ENCODE data around the gene IL18R1. TPM values are rescaled to one million over a fixed set of nuclear protein-coding genes. Genes with fewer than 3 reads are reported as not detected.

Gene IL18R1
- total RNA-seq, 1 experiment from 2014 or later, result 0.08 TPM

DNA sequence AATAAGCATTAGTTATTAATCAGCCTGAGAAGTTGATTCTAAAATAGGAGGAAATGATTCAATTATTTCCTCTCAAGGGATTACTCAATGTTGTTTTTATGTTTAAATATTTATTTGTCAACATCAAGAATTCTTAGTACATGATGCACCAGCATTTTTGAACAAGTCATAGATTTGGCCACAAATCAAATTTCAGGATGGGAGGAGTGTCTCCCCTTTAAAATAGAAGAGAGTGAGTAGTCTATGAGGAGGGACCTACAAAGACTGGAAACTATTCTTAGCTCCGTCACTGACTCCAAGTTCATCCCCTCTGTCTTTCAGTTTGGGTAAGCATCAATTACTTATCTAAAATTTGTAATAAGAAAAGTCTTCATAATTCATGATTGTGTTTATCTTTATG lies 18.6 kb upstream of the IL18R1 start:
- H3K4me1 ChIP-seq (ENCODE audit: control insufficient read depth, insufficient read depth, low read length), result no peaks in the 10 kb centered on the region
- peak overlapping the region in 1 of 2 experiments; percentile 14; a peak in 1 of 4 replicates for H3K4me3 ChIP-seq (ENCODE audit: low read depth in 2 of 2, low read length in 2 of 2)
- TF ChIP-seq SIN3A (IDR thresholded peaks at IDR 0.05; ENCODE audit: borderline replicate concordance, insufficient read depth, low read depth, low read length), result no peak
- no peak for TF ChIP-seq POLR2AphosphoS5 (IDR thresholded peaks at IDR 0.05; ENCODE audit: low read depth, low read length)
- TF ChIP-seq, protein P1, sequence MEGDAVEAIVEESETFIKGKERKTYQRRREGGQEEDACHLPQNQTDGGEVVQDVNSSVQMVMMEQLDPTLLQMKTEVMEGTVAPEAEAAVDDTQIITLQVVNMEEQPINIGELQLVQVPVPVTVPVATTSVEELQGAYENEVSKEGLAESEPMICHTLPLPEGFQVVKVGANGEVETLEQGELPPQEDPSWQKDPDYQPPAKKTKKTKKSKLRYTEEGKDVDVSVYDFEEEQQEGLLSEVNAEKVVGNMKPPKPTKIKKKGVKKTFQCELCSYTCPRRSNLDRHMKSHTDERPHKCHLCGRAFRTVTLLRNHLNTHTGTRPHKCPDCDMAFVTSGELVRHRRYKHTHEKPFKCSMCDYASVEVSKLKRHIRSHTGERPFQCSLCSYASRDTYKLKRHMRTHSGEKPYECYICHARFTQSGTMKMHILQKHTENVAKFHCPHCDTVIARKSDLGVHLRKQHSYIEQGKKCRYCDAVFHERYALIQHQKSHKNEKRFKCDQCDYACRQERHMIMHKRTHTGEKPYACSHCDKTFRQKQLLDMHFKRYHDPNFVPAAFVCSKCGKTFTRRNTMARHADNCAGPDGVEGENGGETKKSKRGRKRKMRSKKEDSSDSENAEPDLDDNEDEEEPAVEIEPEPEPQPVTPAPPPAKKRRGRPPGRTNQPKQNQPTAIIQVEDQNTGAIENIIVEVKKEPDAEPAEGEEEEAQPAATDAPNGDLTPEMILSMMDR (IDR thresholded peaks at IDR 0.05), result no peak
- no peak for TF ChIP-seq TCF7L2 (IDR thresholded peaks at IDR 0.05; ENCODE audit: low read depth, low read length)
- TF ChIP-seq, protein P2, sequence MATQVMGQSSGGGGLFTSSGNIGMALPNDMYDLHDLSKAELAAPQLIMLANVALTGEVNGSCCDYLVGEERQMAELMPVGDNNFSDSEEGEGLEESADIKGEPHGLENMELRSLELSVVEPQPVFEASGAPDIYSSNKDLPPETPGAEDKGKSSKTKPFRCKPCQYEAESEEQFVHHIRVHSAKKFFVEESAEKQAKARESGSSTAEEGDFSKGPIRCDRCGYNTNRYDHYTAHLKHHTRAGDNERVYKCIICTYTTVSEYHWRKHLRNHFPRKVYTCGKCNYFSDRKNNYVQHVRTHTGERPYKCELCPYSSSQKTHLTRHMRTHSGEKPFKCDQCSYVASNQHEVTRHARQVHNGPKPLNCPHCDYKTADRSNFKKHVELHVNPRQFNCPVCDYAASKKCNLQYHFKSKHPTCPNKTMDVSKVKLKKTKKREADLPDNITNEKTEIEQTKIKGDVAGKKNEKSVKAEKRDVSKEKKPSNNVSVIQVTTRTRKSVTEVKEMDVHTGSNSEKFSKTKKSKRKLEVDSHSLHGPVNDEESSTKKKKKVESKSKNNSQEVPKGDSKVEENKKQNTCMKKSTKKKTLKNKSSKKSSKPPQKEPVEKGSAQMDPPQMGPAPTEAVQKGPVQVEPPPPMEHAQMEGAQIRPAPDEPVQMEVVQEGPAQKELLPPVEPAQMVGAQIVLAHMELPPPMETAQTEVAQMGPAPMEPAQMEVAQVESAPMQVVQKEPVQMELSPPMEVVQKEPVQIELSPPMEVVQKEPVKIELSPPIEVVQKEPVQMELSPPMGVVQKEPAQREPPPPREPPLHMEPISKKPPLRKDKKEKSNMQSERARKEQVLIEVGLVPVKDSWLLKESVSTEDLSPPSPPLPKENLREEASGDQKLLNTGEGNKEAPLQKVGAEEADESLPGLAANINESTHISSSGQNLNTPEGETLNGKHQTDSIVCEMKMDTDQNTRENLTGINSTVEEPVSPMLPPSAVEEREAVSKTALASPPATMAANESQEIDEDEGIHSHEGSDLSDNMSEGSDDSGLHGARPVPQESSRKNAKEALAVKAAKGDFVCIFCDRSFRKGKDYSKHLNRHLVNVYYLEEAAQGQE (IDR thresholded peaks at IDR 0.05; ENCODE audit: insufficient read depth in 1 of 2, low read depth in 2 of 2, low read length in 1 of 2), result no peak
- ChIA-PET POLR2A (no interaction called here), CTCF (no interaction called here)
- ATAC-seq (no peak), DNase-seq (ENCODE audit: low read depth, low spot score) (peak; percentile 90)
- H3K27ac ChIP-seq (ENCODE audit: low read length), result no peak overlapping the region
- no peaks in the 10 kb centered on the region for H3K36me3 ChIP-seq (ENCODE audit: control insufficient read depth, insufficient read depth, low read length)
- no peaks in the 10 kb centered on the region; the same call in 1 of the 2 replicates for H3K27me3 ChIP-seq (ENCODE audit: control insufficient read depth, insufficient read depth, low read length)
- no peaks in the 10 kb centered on the region for H3K9me3 ChIP-seq (ENCODE audit: control insufficient read depth, insufficient read depth, low read depth, low read length)
- BruUV-seq (replicated peaks), result no TSS peak
- in situ Hi-C loops (cut with HindIII; ENCODE audit: low pct_unique_long_range_greater_than_20kb, low sequenced_read_pairs), result no loop called here
- intact Hi-C loops (cut with micrococcal nuclease; ENCODE audit: unreplicated experiment), result no loop called here

DNA sequence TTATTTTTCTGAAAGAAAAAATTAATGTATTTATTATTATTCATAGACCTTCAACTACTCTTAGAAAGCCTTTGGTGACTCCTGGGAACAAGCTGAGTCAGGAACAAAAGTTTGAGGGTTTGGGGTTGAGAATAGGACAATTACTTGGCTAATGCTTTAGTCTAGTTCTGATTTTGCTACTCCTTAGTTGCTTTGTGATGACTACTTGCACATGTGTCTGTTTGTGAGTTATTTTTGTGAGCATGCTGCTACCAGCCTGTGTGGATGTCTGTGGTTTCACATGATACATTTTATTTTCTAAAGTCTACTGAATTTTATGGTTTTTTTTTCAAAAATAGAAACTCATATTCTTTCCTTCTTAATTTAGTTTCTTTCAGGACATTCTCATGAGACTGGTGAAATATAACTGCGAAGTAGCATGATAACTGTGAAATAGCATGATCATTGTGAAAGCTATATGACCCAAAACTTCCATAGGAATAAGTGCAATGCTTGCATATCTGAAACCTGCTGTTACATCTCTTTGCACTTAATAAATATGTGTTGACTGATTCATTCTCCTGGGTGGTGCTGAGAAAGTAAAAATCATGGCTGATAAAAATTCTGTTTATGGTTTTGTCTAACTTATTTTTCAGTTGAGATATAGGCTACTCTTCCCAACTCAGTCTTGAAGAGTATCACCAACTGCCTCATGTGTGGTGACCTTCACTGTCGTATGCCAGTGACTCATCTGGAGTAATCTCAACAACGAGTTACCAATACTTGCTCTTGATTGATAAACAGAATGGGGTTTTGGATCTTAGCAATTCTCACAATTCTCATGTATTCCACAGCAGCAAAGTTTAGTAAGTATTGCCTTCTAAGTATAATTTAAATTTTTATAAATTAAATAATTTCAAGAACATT lies 17.9 kb upstream of the IL18R1 start:
- Histone ChIP-seq H3K4me3 (ENCODE audit: low read depth in 2 of 2, low read length in 2 of 2) (no peak overlapping the region), H3K4me1 (ENCODE audit: control insufficient read depth, insufficient read depth, low read length) (no peaks in the 10 kb centered on the region), H3K27me3 (ENCODE audit: control insufficient read depth, insufficient read depth, low read length) (no peaks in the 10 kb centered on the region; the same call in 1 of the 2 replicates), H3K36me3 (ENCODE audit: control insufficient read depth, insufficient read depth, low read length) (no peaks in the 10 kb centered on the region), H3K9me3 (ENCODE audit: control insufficient read depth, insufficient read depth, low read depth, low read length) (no peaks in the 10 kb centered on the region), H3K27ac (ENCODE audit: low read length) (no peak overlapping the region)
- BruUV-seq (replicated peaks), result no TSS peak
- in situ Hi-C loops (cut with HindIII; ENCODE audit: low pct_unique_long_range_greater_than_20kb, low sequenced_read_pairs), result no loop called here
- POLR2A ChIA-PET, result no interaction called here
- CTCF ChIA-PET, result no interaction called here
- DNase-seq (ENCODE audit: low read depth, low spot score) (peak; percentile 53), ATAC-seq (no peak)
- intact Hi-C loops (cut with micrococcal nuclease; ENCODE audit: unreplicated experiment), result no loop called here
- TF ChIP-seq, protein P1 (IDR thresholded peaks at IDR 0.05), result no peak
- TF ChIP-seq TCF7L2 (IDR thresholded peaks at IDR 0.05; ENCODE audit: low read depth, low read length) (no peak), SIN3A (IDR thresholded peaks at IDR 0.05; ENCODE audit: borderline replicate concordance, insufficient read depth, low read depth, low read length) (no peak)
